ENCODE results near the gene HIPK3.

The HIPK3 gene

DNA sequence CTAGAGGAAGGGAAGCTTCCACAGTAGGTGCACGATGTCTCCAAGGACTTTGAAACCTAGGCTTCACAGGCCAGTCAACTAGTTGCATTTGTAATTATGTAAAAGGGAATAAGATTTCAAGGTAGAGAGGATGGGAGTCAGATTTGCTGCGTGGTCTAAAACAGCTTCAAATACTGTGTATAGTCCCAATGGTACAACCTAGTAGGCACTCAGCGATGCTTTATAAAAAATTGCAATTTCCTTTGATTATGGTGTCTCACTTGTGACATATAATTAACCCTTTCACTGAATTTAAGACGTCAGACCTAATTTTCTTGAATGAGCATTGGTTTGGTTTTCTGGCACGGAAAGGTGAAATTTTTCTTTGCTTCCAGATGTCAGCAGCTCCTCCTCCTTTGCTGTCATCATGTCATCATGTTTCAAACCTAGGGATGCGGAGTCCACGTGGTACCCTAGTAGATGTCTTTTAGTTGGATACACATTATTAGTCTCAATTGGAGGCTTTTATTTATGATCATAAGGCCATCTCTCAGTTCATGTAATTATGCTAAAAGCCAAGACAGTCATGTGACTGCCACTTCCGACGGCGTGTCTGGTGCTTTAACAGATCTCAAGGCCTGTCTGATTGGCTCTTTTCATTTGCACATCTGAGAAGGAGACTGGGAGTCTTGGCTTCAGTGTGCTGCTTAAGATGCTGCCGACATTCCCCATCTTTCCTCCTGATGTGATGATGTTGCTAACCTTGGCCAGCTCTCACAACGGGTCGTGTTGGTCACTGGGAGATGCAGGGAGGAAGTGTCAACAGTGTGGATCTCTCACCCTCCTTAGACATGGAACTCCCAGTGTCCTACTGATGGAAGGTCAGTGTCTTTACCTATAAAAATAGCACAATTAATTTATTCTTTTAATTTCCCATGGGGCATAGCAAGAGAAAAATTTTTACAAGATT is 134.0 kb downstream of the HIPK3 start:
- no peak for DNase-seq (ENCODE audit: low read depth, low spot score)

DNA sequence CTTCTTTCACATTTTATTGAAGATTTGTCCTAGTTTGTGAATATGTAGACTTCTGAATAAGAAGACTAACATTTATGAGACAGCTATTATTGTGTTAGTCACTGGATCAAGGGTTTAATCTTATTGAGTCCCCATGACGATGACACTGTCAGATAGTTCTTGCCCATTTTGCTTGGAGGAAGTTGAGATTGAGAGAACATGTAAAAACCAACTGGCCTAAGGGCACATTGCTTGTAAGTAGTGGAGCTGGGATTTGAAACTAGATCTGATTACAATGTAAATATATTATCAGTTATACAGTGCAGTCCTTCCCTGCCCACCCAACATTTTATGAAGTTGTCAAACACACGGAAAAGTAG is 134.7 kb downstream of the HIPK3 start:
- no peak for DNase-seq (ENCODE audit: low read depth, low spot score)

DNA sequence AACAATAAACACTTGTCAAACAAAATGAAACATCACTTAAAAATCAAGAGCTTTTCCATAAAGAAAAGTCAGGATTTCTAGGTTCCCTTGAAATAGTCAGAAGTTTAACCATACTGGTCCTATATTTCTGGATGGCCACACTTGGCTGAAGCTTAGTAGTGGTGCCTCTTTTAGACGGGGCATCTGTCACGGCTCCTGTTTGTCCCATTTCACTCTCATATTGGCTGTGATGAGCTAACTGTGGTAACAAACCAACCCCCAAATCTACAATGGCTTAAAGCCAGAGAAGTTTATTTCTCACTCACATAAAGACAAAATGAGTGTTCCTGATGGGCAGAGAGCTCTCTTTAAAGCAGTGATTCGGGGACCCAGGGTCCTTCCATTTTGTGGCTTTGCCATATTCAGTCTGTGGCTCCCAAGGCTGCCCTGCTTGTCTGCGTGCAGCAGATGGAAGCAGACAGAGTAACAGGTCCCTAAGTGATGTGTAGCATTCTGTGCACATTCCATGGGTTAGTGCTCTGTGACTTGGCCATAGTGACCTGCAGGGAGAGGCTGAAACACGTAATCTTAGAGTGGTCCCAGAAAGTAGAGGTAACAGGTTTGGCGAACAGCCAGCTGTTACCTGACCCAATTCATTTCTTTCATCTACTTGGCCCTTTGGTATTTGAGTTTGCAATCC is 137.4 kb downstream of the HIPK3 start:
- no peak for DNase-seq (ENCODE audit: low read depth, low spot score)

DNA sequence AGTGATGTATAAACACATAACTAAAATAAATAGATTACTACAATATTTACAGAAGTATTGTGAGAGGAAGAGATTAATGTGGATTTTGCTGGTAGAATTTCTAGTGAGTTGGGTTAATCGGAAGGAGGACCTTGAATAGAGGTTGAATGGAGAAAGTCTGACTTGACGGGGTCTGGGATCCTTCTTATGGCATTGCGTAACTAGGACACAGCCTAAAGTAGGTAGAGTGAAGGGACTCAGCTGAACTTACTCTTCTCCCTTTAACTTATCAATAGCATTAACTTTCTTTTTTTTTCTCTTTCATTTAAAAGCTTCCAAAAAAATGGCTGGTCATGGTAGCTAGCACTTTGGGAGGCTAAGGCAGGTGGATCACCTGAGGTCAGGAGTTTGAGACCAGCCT is 139.2 kb downstream of the HIPK3 start:
- DNase-seq (ENCODE audit: low read depth, low spot score) = no peak

DNA sequence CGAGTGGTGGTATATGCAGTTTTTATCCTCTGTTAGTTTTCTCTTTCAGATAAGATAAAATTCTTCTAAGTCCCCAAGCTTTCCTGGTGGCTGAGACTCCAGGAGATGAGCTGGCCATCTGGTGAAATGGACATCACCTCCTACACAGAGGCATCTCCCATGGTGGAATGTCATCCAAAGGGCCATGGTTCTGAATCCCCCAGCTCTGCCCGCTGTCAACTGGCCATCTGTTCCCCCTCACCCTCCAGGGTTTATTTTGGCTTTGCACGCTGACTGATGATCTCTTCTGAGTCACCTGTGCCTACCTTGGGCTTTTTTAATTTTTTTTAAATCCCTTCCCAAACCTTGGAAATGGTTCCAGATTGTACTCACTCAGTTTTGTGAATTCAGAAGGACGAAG is 142.2 kb downstream of the HIPK3 start:
- DNase-seq (ENCODE audit: low read depth, low spot score) = no peak

DNA sequence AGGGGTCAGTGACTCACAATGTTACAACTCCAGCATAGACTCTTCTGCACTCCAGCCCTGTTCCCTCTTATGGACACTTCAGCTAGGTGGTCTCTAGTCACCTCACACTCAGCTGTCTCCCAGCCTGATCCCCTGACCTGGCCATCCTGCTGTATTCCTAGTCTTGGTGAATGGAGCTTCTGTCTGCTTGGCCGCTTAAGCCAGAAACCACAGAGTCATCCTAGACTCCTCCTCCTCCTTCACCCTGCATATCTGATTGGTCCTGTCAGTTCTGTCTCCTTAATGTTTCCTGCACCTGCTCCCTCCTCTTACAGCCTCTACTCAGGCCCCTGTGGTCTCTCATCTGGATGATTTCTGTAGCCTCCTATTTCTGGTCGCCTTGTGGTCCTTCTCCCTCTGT is 144.9 kb downstream of the HIPK3 start:
- DNase-seq (ENCODE audit: low read depth, low spot score) = no peak

DNA sequence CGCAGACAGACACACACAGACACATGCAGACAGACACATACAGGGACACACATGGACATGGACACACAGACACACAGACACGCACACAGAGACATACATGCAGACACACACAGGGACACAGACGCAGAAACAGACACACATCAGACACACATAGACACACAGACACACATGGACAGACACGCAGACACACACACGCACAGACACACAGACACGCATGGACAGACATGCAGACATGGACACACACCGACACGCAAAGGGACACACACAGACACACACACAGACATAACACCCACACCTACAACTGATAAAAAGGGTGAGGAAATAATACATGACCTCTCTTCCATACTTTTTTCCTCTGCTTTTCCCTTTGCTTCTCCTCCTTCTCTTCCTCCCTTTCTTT is 146.2 kb downstream of the HIPK3 start:
- DNase-seq (ENCODE audit: low read depth, low spot score) = no peak

DNA sequence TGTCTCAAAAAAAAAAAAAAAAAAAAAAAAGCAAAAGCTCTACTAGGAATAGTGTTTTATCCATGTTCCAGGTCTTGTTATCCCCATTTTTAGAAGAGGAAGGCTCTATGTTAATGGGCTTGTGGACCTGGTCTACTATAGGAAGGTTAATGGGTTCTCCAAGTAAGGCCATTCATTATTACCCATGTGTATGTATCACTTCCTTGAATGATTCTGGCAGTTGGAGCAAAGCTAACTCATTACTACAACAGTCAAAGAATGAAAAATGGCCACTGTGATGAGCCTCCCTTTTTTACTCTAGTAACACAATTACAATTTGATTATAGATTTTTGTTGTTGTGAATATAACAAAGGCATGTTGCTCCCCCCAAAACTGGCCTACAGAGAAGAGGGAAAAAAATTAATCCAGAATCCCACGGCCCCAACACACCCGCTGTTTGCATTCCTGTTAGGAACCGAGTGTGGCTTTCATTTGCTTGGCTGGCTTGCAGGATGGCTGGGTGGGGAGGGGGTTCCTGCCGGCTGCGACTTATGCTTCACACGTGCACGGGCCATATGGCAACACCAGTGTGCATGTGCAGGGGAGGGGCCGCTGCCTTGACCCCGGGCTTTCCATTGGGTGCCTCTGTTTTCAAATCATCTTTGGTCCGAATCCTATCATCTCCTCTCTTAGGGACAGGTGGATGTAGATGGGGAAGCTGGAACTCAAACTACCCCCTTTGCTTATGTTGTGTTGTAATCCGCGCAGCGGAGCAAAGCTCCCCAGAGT is 148.8 kb downstream of the HIPK3 start:
- no peak for DNase-seq (ENCODE audit: low read depth, low spot score)

Data from activated CD4-positive, CD25-positive, alpha-beta regulatory T cell treated with anti-CD3 and anti-CD28 coated beads, Interleukin-2, amount 50 U/mL, for 16 hours (primary cell).